Anterior cingulate cortex (tissue), 58 donors: ENCODE measurements around the gene PSIP1.
"Not testable (repeated sequence)": the region's sequence is repeated elsewhere in the genome, so short reads cannot be mapped to it uniquely, and the experiment has no call there.

Experiments used
- DNase-seq, 58 donors: peaks; one replicate each; lab custom pipeline; 2025; lab: John Stamatoyannopoulos, UW

PSIP1 gene

DNA sequence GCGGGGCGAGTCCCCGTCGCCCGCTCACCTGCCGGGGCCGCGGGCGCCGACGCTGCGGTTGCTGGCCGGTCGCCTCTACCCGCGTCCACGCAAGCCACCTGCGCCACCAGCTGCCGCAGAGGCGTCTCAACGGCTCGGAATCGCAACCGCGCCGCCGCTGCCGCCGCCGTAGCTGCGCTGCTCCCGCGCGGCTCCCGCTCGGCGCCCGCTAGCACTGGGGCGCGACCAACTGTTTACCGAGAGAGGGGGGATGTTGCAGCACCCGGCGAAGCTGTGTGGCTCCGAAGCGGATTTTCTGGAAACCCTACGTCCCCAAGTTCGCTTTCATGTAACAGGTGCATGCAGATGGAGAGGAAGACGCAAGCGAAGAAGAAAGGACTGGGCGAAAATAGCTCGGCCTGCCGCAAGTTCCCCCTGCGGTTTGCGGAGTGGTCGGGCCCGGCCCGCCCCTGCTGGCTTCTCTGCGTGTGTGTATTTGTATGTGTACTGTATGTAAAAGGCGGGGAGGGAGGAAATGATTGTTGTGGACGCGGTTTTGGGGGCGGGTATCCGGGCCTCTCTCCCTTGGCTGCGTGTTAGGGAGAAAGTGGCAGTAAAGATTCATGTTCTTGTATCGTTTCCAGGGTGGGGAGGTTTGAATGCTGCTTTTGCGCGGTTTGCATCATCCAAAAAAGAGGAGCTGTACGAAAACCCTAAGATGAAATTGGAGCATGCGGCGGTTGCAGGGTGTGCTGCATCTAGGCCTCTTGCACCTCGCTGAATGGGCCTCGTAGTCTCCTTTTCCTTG lies at the start of gene PSIP1:
TSS of gene PSIP1 (minus strand) at position 182 of the 787 bp plus-strand sequence. CDS start 782 bp downstream, outside the sequence.
- peak in 57 of 58 donors; percentile 51 to 95 (median 84) for DNase-seq

DNA sequence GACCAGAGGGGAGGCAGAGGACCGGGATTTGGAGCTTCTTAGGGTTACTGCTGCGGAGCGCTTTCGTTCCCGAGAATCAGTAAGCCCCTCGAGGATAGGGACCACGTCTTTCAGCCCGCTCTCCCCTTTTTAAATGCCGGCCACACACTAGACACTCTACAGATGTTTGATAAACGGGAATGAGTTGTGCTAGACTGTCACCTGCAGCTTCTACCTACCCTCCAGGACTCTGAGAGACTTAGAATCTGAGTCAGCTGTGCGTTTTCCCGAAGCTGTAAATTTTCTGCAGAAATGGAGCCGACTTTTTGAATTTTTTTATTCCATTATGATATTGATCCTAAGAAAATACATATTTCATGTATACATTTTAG lies 42.7 kb upstream of the PSIP1 start:
- peak in 1 of 58 donors; percentile 36 for DNase-seq

DNA sequence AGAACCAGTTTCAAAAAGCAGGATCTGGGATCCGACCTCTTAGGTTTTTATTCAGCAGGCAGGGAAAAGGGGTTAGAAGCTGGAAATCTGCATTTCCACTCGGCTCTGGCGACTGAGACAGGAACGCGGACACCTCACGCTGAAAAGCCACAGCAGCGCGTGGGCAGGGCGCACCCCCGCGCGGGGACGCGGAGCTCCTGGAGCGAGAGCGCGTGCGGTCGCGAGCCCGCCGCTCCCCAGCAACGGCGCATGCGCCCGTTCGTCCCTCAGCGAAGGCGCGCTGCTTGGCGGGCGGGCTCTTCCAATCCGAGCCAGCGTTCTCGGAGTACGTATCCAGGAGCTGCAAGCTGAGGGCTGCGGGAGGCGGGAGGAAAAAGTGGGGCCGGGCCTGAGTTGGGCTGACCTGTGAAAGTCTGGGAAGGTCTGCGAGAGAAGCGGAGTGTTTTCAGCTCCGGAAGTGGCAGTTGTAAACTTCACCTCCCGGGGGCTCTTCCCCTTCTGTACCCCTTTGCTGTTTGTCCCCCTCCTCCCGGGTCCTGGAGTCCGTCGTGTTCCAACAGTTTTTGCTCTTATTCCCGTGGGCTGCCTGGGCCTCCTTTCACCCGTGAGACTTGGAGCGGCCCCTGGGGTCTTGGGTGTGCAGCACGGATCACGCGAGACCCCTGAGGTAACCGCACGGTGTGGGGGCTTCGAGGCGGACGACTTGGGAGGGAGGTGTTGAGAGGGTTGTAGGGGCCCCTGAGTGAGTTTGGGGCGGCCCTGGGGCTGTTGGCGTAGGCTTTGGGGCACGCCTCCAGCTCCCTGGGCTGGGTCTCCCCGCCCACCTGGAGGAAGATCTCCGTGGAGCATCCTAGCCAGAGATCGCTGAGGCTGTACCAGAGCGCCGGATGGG lies 42.1 kb upstream of the PSIP1 start, which contains the start of gene CCDC171:
TSS of gene CCDC171 (plus strand) at position 408 of the 892 bp plus-strand sequence. CDS start 11,046 bp downstream, outside the sequence.
- DNase-seq, result peak; percentile 58 to 95 (median 89)

DNA sequence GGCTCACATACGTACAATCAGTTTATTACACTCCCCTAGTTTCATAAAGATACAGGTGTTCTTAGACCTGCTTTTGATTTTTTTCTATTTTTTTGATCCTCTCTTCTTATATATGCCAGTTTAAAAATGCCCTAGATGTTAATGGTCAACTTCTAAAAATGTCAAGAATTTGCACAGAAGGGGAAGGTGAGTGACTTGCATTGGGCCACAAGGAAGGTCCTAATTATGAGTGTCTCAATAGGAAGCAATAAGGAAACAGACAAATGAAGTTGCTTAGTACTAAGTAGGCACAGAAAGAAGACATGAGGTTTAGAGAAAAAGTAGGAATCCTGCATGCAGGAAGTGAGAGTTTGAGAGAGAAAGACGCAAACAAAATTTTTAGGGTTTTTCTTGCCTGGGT lies 38.8 kb upstream of the PSIP1 start:
- no peak for DNase-seq

DNA sequence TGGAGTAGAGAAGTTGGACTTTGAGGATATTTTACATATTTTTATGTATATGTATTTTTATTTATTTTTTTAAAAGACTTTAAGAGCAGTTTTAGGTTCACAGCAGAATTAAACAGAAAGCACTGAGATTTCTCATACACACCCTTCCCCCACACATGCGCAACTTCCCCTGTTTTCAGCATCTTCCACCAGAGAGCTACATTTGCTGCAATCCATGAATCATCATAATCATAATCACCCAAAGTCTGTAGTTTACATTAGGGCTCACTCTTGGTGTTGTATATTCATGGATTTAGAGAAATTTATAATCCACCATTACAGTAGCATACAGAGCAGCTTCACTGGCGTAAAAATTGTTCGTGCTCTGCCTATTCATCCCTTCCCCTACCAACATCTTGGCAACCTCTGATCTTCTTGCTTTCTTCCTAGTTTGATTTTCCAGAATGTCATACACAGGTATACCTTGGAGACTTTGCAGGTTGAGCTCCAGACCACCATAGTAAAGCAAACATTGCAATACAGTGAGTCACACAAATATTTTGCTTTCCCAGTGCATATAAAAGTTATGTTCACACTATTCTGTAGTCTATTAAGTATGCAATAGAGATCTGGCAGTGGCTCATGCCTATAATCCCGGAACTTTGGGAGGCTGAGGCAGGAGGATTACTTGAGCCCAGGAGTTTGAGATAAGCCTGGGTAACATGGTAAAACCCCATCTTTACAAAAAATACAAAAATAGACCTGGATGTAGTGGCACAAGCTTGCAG lies 32.5 kb upstream of the PSIP1 start:
- DNase-seq, result no peak

DNA sequence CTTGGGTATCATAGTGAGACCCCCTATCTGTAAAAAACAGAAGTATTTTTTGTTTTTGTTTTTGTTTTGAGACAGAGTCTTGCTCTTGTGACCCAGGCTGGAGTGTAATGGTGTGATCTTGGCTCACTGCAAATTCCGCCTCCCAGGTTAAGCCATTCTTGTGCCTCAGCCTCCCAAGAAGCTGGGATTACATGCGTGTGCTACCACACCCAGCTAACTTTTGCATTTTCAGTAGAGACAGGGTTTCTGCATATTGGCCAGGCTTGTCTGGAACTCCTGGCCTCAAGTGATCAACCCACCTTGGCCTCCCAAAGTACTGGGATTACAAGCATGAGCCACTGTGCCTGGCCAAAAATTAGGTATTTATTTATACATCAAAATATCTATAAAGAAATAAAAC lies 31.9 kb upstream of the PSIP1 start:
- no peak for DNase-seq

DNA sequence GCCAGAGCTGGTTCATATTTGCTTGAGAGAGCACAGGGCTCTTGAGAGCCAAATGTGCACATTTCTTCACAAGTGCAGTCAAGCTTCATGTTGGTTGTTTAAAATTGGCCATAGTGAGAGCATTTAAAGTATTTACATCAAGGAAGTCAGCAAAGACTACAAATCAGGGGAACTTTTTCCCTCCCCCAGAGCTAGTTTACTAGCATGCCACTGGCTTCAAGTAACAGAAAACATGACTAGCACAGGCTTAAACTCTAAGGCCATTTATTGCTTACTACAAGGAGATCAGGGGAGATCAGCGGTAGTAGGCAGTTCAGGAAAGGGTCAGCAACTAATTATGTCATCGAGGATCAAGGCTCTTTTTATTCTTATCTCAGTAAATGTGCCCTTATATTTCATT lies 31.1 kb upstream of the PSIP1 start:
- DNase-seq, result no peak

DNA sequence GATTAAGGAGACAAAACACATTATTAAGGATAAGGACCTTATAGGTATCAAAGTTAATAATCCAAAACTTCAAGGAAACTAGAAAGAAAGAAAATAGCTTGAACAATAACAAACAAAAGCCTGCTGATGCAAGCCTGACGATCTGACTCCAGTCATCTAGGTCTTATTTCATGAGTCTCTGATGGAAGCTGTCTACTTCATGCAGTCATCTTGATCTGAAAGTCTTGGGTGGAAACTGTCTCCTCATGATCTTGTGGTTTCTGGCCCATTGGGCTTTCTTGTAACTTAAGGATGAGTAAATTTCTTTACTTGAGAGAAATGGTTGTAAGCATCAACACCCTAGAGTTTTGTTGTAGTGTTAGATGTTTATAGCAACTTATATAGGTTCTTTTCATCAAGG lies 20.6 kb upstream of the PSIP1 start:
- no peak for DNase-seq

DNA sequence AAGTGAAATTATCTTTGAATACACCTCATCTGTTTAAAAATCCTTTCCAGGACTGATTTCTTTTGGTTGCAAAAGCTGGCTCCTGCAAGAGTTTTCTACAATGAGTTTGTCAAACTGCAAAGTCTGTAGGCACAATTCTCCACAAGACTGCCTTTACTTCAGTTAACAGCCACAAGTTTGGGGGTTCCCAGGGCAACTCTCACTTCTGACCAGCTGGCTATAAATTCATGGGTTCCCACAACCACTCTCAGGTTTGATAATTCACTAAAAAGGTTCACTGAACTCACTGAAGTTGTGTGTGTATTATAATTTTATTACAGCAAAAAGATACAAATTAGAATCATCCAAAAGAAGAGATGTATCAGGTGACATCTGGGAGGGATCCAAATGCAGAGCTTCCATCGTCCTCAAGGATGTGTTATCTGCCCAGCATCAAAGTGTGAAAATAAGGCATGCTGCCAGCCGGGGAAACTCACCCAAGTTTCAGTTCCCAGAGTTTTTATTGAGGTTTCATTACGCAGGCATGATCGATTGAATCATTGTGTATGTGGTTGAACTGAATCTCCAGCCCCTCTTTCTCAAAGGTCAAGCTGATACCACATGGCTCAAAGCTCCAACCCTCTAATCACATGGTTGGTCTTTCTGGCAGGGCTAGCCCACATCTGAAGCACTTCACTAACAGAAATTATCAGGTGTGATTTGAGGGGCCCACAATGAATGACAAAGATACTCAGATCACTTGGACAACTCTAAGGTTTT lies 19.0 kb upstream of the PSIP1 start:
- no peak for DNase-seq

DNA sequence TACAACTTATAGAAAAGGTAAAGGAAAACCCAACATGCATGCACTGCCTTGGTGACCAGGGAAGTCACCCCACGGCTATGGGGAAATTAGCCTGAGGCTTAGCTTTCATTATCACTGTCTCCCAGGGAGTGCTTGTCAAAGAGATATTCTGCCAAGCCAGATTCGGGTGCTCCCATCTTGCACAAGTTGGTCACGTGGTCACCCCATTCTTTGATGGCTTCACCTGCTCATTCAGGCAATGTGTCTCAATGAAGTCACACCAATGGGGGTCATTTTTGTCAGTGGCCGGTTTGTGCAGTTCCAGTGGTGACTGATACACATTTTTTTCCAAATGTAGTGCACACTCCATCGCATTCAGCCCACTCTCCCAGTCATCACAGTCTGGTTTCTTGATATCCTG lies 16.3 kb upstream of the PSIP1 start:
- not testable (repeated sequence) for DNase-seq

DNA sequence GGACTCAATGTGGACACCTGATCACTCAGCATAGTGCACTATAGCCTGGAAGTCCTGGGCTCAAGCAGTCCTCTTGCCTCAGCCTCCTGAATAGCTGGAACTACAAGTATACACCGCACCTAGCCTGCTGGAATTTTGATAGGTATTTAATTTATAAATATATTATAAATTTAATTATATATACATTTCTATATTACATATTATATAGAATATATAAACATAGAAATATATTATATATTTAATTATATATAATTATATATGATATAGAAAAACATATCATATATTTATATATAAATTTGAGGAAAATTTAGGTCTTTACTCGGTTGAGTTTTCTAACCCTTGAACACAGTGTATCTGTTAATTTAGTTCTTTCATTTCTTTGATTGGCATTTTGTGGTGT lies 15.2 kb upstream of the PSIP1 start:
- no peak for DNase-seq

DNA sequence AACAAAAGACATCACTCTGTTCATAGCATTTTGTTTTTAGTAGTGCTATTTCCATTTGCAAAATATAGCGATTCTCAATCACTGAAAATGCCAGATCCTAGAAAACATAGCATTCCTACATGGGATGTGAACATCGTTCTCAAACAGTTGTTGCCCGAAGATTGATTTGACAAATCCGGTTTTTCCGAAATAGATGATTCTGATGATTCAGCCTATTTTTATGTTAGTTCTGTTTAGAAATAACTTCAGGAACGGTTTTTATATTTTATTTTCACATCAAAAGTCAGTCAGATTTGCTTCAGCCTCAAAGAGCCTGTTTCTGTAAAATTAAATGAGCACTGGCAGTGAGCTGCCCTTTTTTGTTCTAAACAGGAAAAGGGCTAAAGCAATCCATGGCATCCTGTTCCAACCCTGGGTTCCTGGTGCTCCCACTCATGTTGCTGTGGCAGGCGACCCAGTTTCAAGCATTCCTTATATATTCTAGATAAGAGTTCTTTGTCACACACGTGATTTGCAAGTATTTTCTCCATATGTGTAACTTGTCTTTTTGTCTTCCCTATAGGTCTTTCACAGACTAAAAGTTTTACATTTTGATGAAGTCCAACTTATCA lies 14.2 kb upstream of the PSIP1 start:
- no peak for DNase-seq

DNA sequence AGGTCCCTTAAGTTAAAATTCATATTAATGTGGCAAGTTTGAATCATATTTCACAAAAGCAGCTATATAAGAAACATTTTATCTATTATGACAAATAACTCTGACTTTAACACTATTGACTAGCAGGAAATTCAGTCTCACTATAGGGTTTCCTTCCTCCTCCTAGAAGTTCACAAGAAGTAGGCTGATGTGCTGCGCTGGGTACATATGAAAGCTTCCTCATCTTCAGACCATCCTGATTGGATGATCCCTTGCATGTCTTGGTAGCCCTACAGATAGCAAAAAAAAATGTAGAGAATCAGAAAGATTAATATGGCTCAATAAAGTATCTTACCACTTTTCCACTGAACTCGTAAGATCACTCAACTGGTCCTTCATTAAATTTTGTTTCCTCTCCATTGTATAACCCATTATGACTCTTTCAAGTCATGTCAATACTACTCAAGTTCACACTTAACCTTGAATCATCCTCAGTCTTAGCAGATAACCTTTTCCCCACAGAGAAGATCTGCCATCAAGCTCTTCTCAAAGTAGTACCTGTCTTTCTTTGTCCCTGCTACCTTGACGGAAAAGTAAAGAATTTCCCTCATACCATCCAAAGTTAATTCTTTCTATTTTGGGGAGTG lies 11.5 kb upstream of the PSIP1 start:
- no peak for DNase-seq

DNA sequence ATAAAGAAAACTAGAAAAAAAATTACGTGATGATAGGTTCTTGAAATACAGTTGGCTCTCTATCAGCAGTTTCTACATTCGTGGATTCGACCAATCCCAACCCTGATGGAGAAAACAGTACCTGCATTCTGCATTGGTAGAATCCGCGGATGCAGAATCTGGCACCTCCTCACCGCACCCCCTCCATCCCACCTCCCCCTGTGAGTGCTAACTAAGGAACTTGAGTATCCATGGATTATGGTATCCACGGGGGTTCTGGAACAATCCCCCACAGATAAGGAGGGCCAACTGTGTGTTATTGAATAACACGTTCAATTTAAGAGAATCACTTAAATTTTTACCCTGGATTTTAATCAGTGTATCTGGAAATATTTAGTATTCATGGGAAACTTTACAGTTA lies 10.5 kb upstream of the PSIP1 start:
- DNase-seq, result no peak

DNA sequence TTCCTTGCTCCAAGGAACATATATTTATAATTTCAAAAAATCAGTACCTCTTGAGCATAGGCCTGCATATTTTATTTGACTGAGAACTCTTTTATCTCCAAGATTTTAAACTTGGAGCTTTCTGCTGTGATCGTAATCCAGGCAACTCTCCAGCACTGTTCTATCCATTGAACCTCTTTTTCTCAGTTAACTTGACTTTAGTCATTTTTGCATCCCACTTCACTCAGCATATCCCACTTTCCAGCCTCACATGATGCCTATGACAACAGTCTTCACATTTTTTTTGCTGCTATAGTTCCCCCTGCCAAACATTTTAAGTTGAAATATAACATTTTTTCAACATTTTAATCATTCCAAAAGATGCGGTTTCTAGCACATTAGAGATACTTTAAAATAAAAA lies 9.1 kb upstream of the PSIP1 start:
- no peak for DNase-seq

DNA sequence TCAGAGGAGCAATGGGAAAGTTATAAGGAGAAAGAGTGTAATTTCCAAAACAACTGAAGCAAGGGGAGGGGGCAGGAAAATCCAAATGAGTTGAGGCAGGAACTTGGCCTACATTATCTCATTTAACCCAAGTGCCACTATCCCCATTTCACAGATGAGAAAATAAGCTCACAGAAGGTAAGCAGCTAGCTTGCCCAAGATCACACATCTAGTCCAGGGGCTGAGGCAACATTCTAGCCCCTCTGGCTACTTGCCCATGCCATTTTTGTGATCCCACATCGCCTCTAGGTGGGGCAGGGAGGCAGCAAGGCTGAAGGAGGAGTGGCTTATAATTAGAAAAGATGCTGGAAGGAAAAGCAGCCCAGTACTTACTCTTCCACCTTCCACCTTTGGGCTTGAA lies 2.6 kb upstream of the PSIP1 start:
- DNase-seq, result no peak

DNA sequence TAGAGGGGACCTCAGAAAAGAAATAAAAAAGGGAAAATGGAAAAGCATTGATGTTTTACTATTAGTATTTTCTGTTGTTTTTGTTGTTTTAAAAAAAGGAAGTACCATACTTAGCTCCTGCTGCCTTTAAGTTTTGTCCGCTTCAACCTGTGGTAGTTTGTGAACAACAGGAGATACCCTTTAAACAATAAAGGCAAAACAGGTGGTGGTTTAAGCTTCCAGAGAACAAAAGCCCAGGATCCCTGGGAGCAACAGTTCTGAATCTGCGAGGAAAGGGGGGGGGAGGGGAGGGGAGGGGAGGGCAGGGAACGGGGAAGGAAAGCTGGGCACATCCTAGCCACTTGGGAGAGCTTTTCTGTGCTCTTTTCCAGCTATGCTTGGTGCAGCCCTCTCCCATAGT lies 2.1 kb upstream of the PSIP1 start:
- no peak for DNase-seq

DNA sequence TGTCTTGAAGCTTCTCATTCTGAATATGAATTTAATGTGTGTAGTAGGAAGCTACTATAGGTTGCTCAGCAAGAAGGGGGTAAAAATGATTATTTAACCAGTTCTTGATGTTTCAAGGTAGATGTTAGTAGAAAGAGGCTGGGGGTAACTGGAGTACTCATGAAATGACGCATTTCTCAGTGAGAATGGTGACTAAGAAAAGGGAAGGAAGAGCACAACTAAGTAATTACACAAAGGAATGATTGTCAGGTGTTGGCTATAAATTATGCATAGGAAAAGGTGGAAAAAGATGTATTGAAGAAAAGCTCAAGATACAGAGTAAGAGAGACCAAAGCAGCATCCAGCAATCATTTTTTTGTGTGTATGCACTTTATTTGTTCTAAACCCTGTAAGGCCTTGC lies 1.4 kb upstream of the PSIP1 start:
- DNase-seq, result no peak
